IMR-90 (cell line): Measurements from ENCODE around the gene CORO1C. TPM values are rescaled to one million over a fixed set of nuclear protein-coding genes. Genes with fewer than 3 reads are reported as not detected.

Experiments used
- ATAC-seq: fragments of 200-7000 bp; cut with Tn5 transposase; 2 replicates; pipeline ENCODE4 v1.9.1; 2020; ENCODE audit warnings: low read depth, mild to moderate bottlenecking, moderate library complexity
- BruUV-seq: library from RNA; stranded (reverse); fragments of 400-500 nt; replicated peaks from 2 replicates; lab custom pipeline; 2021; lab: Mats Ljungman, UMichigan
- CTCF ChIA-PET: fragments of 300-600 bp; formaldehyde crosslinking; extraction: SDS; loops from one replicate; lab custom pipeline; 2021; ENCODE audit warnings: antibody characterized with exemption; lab: Yijun Ruan, JAX
- POLR2A ChIA-PET: fragments of 300-600 bp; sonication (Branson Sonifier 250); formaldehyde crosslinking; loops from one replicate; lab custom pipeline; 2022; ENCODE audit warnings: antibody characterized with exemption; ENCODE audit not compliant: unreplicated experiment; lab: Charles Lee
- DNase-seq: peaks from one replicate; pipeline ENCODE4 v3.0.0; 2013
- H2AFZ ChIP-seq: replicated peaks from 2 replicates; pipeline ENCODE3; 2013; ENCODE audit warnings: low read length, mild to moderate bottlenecking; ENCODE audit not compliant: poor library complexity
- H2AK5ac ChIP-seq: 2 replicates; pipeline ENCODE4 v1.6.1; 2013; ENCODE audit warnings: low read depth, low read length, inconsistent platforms
- H2AK9ac ChIP-seq: replicated peaks from 2 replicates; pipeline ENCODE3; 2013; ENCODE audit warnings: mild to moderate bottlenecking, low read depth, low read length, moderate library complexity; ENCODE audit not compliant: poor library complexity
- H2BK120ac ChIP-seq: 2 replicates; pipeline ENCODE4 v1.6.1; 2013; ENCODE audit warnings: low read depth, low read length, inconsistent platforms
- H2BK15ac ChIP-seq: 3 replicates; pipeline ENCODE4 v1.6.1; 2013; ENCODE audit warnings: low read depth, low read length, inconsistent platforms
- H2BK20ac ChIP-seq: 2 replicates; pipeline ENCODE4 v1.6.1; 2013; ENCODE audit warnings: low read depth, mild to moderate bottlenecking, inconsistent platforms, low read length, moderate library complexity
- H2BK5ac ChIP-seq: 2 replicates; pipeline ENCODE4 v1.6.1; 2013; ENCODE audit warnings: mild to moderate bottlenecking, low read depth, low read length, inconsistent platforms; ENCODE audit not compliant: poor library complexity, severe bottlenecking
- H3K14ac ChIP-seq: replicated peaks from 2 replicates; pipeline ENCODE4 v1.6.1; 2013; ENCODE audit warnings: low read depth, low read length, inconsistent platforms
- H3K18ac ChIP-seq: 2 replicates; pipeline ENCODE4 v1.6.1; 2013; ENCODE audit warnings: low read depth, low read length, control low read depth
- H3K23ac ChIP-seq: 2 replicates; pipeline ENCODE4 v1.6.1; 2013; ENCODE audit warnings: low read depth, low read length, inconsistent platforms
- H3K27ac ChIP-seq: 2 replicates; pipeline ENCODE4 v1.5.1; 2013; ENCODE audit warnings: mild to moderate bottlenecking, control low read depth, low read length; ENCODE audit not compliant: insufficient read depth
- H3K27me3 ChIP-seq: 2 replicates; pipeline ENCODE4 v1.6.1; 2013; ENCODE audit warnings: low read length; ENCODE audit not compliant: control insufficient read depth, insufficient read depth
- H3K36me3 ChIP-seq: 2 replicates; pipeline ENCODE4 v1.6.1; 2013; ENCODE audit warnings: low read length, mixed read lengths; ENCODE audit not compliant: control insufficient read depth, insufficient read depth
- H3K4ac ChIP-seq: 2 replicates; pipeline ENCODE4 v1.6.1; 2013; ENCODE audit warnings: low read depth, low read length, inconsistent platforms
- H3K4me1 ChIP-seq: 2 replicates; pipeline ENCODE4 v1.6.1; 2013; ENCODE audit warnings: low read length, mixed read lengths; ENCODE audit not compliant: control insufficient read depth, insufficient read depth
- H3K4me2 ChIP-seq: 2 replicates; pipeline ENCODE4 v1.6.1; 2013; ENCODE audit warnings: low read depth, mild to moderate bottlenecking, control low read depth, low read length, moderate library complexity
- H3K4me3 ChIP-seq: 2 replicates; pipeline ENCODE4 v1.5.1; 2013; ENCODE audit warnings: low read depth, mild to moderate bottlenecking, control low read depth, low read length, moderate library complexity; ENCODE audit not compliant: insufficient read depth
- H3K56ac ChIP-seq: 2 replicates; pipeline ENCODE4 v1.6.1; 2013; ENCODE audit warnings: low read length, inconsistent platforms; ENCODE audit not compliant: insufficient read depth; ENCODE audit errors: extremely low read depth
- H3K79me1 ChIP-seq, 2 experiments: 2 replicates each; pipeline ENCODE4 v1.6.1; 2013; ENCODE audit warnings: low read length in 2 of 2, inconsistent platforms in 1 of 2, low read depth in 1 of 2
- H3K9ac ChIP-seq: 2 replicates; pipeline ENCODE4 v1.6.1; 2013; ENCODE audit warnings: low read depth, low read length, control low read depth
- H3K9me1 ChIP-seq: 2 replicates; pipeline ENCODE4 v1.6.1; 2013; ENCODE audit warnings: low read length, inconsistent platforms; ENCODE audit not compliant: insufficient read depth
- H3K9me3 ChIP-seq: 2 replicates; pipeline ENCODE4 v1.6.1; 2013; ENCODE audit warnings: low read length; ENCODE audit not compliant: control insufficient read depth, insufficient read depth
- H4K20me1 ChIP-seq: 2 replicates; pipeline ENCODE4 v1.6.1; 2013; ENCODE audit warnings: low read length, inconsistent platforms; ENCODE audit not compliant: insufficient read depth
- H4K5ac ChIP-seq: 2 replicates; pipeline ENCODE4 v1.6.1; 2013; ENCODE audit warnings: mild to moderate bottlenecking, low read depth, low read length, control low read depth
- H4K8ac ChIP-seq, 2 experiments: 2 replicates each; pipeline ENCODE4 v1.6.1; 2013; ENCODE audit warnings: low read depth in 2 of 2, low read length in 2 of 2, control low read depth in 1 of 2, inconsistent platforms in 1 of 2
- H4K91ac ChIP-seq: 2 replicates; pipeline ENCODE4 v1.6.1; 2013; ENCODE audit warnings: low read depth, low read length, inconsistent platforms; ENCODE audit not compliant: insufficient read depth
- BHLHE40 ChIP-seq: fragments of 150-350 bp; IDR thresholded peaks from 2 replicates; pipeline ENCODE4 v1.6.1; 2016; ENCODE audit warnings: mild to moderate bottlenecking, low read depth, low read length
- CHD1 ChIP-seq: IDR thresholded peaks from 2 replicates; pipeline ENCODE4 v1.6.1; 2012; ENCODE audit warnings: low read depth, low read length, improper control_type of control experiment
- ELK1 ChIP-seq: fragments of 150-350 bp; IDR thresholded peaks from 2 replicates; pipeline ENCODE4 v1.6.1; 2016; ENCODE audit warnings: low read depth, mild to moderate bottlenecking, low read length, moderate library complexity, borderline replicate concordance
- FOS ChIP-seq: fragments of 150-350 bp; IDR thresholded peaks from 2 replicates; pipeline ENCODE4 v1.6.1; 2016; ENCODE audit warnings: low read depth, low read length
- MAFK ChIP-seq: IDR thresholded peaks from 2 replicates; pipeline ENCODE4 v1.6.1; 2012; ENCODE audit warnings: low read depth, low read length, improper control_type of control experiment
- MAZ ChIP-seq: IDR thresholded peaks from 2 replicates; pipeline ENCODE4 v1.6.1; 2012; ENCODE audit warnings: low read depth, mild to moderate bottlenecking, low read length, improper control_type of control experiment, moderate library complexity, borderline replicate concordance
- MXI1 ChIP-seq: IDR thresholded peaks from 2 replicates; pipeline ENCODE4 v1.6.1; 2012; ENCODE audit warnings: low read depth, mild to moderate bottlenecking, low read length, moderate library complexity, borderline replicate concordance
- NFE2L2 ChIP-seq: fragments of 150-350 bp; IDR thresholded peaks from 2 replicates; pipeline ENCODE4 v1.6.1; 2016; ENCODE audit warnings: low read depth, mild to moderate bottlenecking, low read length
- POLR2A ChIP-seq: IDR thresholded peaks from 2 replicates; pipeline ENCODE4 v1.6.1; 2012; ENCODE audit warnings: mild to moderate bottlenecking, low read depth, low read length
- RAD21 ChIP-seq: IDR thresholded peaks from 2 replicates; pipeline ENCODE4 v1.6.1; 2012; ENCODE audit warnings: low read length, improper control_type of control experiment
- RCOR1 ChIP-seq: IDR thresholded peaks from 2 replicates; pipeline ENCODE4 v1.6.1; 2012; ENCODE audit warnings: mild to moderate bottlenecking, low read length, improper control_type of control experiment; ENCODE audit not compliant: insufficient replicate concordance
- RFX5 ChIP-seq: IDR thresholded peaks from 2 replicates; pipeline ENCODE4 v1.8.0; 2012; ENCODE audit warnings: low read depth, mild to moderate bottlenecking, low read length, moderate library complexity
- SMC3 ChIP-seq: fragments of 150-350 bp; IDR thresholded peaks from 2 replicates; pipeline ENCODE4 v1.6.1; 2016; ENCODE audit warnings: low read depth, mild to moderate bottlenecking, antibody characterized with exemption, low read length, moderate library complexity
- WGBS, 2 experiments: methylation state at CpG; one replicate each; pipeline versions ENCODE4 v1.1.5 to v1.1.7; 2013; ENCODE audit warnings: missing lambda C conversion rate in 2 of 2; ENCODE audit not compliant: insufficient read length in 1 of 2; ENCODE audit errors: extremely low coverage in 2 of 2; 5-methylcytosine and 5-hydroxymethylcytosine counted together
- dilution Hi-C: fragments of 300-500 bp; cut with HindIII; formaldehyde crosslinking; loops from one replicate; pipeline ENCODE4 v1.14.3; 2018; ENCODE audit warnings: low sequenced_read_pairs; ENCODE audit not compliant: unreplicated experiment
- in situ Hi-C: fragments of 300-500 bp; cut with MboI; formaldehyde crosslinking; loops from 3 replicates; pipeline ENCODE4 v1.14.3; 2019; ENCODE audit warnings: low sequenced_read_pairs, inconsistent platforms, mixed read lengths
- intact Hi-C: fragments of 100-400 bp; cut with micrococcal nuclease; formaldehyde crosslinking; loops from 2 replicates; pipeline ENCODE4 v1.10.0; 2022
- polyA plus RNA-seq, 3 experiments: library from polyadenylated mRNA; depleted of rRNA; stranded (reverse); fragments of >200 nt; gene quantifications; 2 replicates each; pipeline ENCODE4 v1.2.3, GENCODE V29; 2012; ENCODE audit warnings: low replicate concordance in 1 of 3
- total RNA-seq: library from RNA; depleted of rRNA; stranded (reverse); fragments of >200 nt; gene quantifications from 2 replicates; pipeline ENCODE4 v1.2.3, GENCODE V29; 2012
- TF ChIP-seq, protein P1 (sequence below): fragments of 150-350 bp; IDR thresholded peaks from 2 replicates; pipeline ENCODE4 v1.6.1; 2017; ENCODE audit warnings: mild to moderate bottlenecking, antibody characterized with exemption, low read length, low read depth

The CORO1C gene
- total and polyA plus RNA-seq, 2 of the 4 experiments (the other 2 are of a cell fraction): 675 to 1,100 TPM

- no CpG with 5 or more reads among the region's 13 CpGs for WGBS, 2 experiments
- H2BK120ac ChIP-seq: peak overlapping the region; percentile 80
- peak overlapping the region; percentile 49 for H3K18ac ChIP-seq
- peak overlapping the region; percentile 50 for H3K9ac ChIP-seq
- no peaks in the 10 kb centered on the region for H3K9me3 ChIP-seq
- H4K8ac ChIP-seq: peak overlapping the region; percentile 65 to 96
- peak overlapping the region; percentile 83 for H3K23ac ChIP-seq
- H3K9me1 ChIP-seq: peaks cover 7% of the 10 kb centered on the region
- no peak for DNase-seq
- peaks cover 4% of the 10 kb centered on the region; the same call in 1 of the 2 replicates for H3K4me1 ChIP-seq
- H4K5ac ChIP-seq: peak overlapping the region; percentile 36
- H3K27me3 ChIP-seq: no peaks in the 10 kb centered on the region
- intact Hi-C loops: loop anchor here (5.0 kb wide), 2 partner anchors 50 to 360 kb away; partner anchors contain the start of gene ALKBH2
- dilution Hi-C loops: no loop called here
- H2AK5ac ChIP-seq: peak overlapping the region; percentile 48
- ATAC-seq: no peak
- H4K91ac ChIP-seq: peak overlapping the region; percentile 90
- CTCF ChIA-PET: interaction anchor here (1.2 kb wide), 2 partner anchors 11 to 38 kb away, joined by 3 read pairs; no protein-coding TSS in a partner anchor
- peak overlapping the region; percentile 62 for H3K56ac ChIP-seq
- H3K4me3 ChIP-seq: peak overlapping the region; percentile 24; the same call in 1 of the 2 replicates
- peak overlapping the region; percentile 90 for H2AFZ ChIP-seq
- BruUV-seq: no TSS peak
- POLR2A ChIA-PET: interaction anchor here (0.5 kb wide), 1 partner anchor 20 kb away, joined by 4 read pairs; no protein-coding TSS in a partner anchor
- H3K27ac ChIP-seq: peak overlapping the region; percentile 70
- H2AK9ac ChIP-seq: peak overlapping the region; percentile 94
- peak overlapping the region; percentile 61 for H2BK5ac ChIP-seq
- H2BK15ac ChIP-seq: peak overlapping the region; percentile 93; the same call in 2 of the 3 replicates
- H3K36me3 ChIP-seq: no peaks in the 10 kb centered on the region
- peak overlapping the region; percentile 29 for H3K4me2 ChIP-seq
- peak overlapping the region; percentile 91 for H3K4ac ChIP-seq
- H3K14ac ChIP-seq: peak overlapping the region; percentile 69
- peak overlapping the region; percentile 43; the same call in 1 of the 2 replicates for H2BK20ac ChIP-seq
- peaks cover 4 to 17% of the 10 kb centered on the region in 2 experiments for H3K79me1 ChIP-seq
- peaks cover 23% of the 10 kb centered on the region for H4K20me1 ChIP-seq
- in situ Hi-C loops: no loop called here
- no peak for TF ChIP-seq MAFK
- no peak for TF ChIP-seq RFX5
- TF ChIP-seq NFE2L2: no peak
- TF ChIP-seq RCOR1: no peak
- TF ChIP-seq BHLHE40: no peak
- no peak for TF ChIP-seq RAD21
- no peak for TF ChIP-seq MAZ
- TF ChIP-seq SMC3: no peak
- no peak for TF ChIP-seq ELK1
- TF ChIP-seq, protein P1, sequence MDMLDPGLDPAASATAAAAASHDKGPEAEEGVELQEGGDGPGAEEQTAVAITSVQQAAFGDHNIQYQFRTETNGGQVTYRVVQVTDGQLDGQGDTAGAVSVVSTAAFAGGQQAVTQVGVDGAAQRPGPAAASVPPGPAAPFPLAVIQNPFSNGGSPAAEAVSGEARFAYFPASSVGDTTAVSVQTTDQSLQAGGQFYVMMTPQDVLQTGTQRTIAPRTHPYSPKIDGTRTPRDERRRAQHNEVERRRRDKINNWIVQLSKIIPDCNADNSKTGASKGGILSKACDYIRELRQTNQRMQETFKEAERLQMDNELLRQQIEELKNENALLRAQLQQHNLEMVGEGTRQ: no peak
- no peak for TF ChIP-seq CHD1
- TF ChIP-seq POLR2A: no peak
- no peak for TF ChIP-seq FOS
- no peak for TF ChIP-seq MXI1
Observed at GRCh38 chr12:108732489-108733229, 1.3 kb upstream of the CORO1C start.
